Measurements from ENCODE around the gene GSTM1.

DNA sequence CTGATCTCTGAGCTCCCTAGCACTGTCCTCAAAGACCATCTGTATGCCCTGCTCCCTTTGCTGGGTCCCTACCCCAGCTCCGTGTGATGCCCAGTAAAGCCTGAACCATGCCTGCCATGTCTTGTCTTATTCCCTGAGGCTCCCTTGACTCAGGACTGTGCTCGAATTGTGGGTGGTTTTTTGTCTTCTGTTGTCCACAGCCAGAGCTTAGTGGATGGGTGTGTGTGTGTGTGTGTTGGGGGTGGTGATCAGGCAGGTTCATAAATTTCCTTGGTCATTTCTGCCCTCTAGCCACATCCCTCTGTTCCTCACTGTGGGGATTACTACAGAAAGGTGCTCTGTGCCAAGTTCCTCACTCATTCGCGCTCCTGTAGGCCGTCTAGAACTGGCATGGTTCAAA, 30.1 kb downstream of the GSTM1 start:
- TF ChIP-seq, protein P1, sequence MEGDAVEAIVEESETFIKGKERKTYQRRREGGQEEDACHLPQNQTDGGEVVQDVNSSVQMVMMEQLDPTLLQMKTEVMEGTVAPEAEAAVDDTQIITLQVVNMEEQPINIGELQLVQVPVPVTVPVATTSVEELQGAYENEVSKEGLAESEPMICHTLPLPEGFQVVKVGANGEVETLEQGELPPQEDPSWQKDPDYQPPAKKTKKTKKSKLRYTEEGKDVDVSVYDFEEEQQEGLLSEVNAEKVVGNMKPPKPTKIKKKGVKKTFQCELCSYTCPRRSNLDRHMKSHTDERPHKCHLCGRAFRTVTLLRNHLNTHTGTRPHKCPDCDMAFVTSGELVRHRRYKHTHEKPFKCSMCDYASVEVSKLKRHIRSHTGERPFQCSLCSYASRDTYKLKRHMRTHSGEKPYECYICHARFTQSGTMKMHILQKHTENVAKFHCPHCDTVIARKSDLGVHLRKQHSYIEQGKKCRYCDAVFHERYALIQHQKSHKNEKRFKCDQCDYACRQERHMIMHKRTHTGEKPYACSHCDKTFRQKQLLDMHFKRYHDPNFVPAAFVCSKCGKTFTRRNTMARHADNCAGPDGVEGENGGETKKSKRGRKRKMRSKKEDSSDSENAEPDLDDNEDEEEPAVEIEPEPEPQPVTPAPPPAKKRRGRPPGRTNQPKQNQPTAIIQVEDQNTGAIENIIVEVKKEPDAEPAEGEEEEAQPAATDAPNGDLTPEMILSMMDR (IDR thresholded peaks at IDR 0.05; ENCODE audit: control extremely low read depth in 1 of 3, insufficient read depth in 1 of 3, low read depth in 1 of 3, low read length in 3 of 3): no peak
- TF ChIP-seq, protein P2, sequence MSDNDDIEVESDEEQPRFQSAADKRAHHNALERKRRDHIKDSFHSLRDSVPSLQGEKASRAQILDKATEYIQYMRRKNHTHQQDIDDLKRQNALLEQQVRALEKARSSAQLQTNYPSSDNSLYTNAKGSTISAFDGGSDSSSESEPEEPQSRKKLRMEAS (IDR thresholded peaks at IDR 0.05): no peak
- TF ChIP-seq POLR2A (IDR thresholded peaks at IDR 0.05; ENCODE audit: control extremely low read depth in 1 of 2, low read depth in 2 of 2, low read length in 2 of 2) (no peak), EZH2 (IDR thresholded peaks at IDR 0.05; ENCODE audit: low read depth, low read length, severe bottlenecking) (no peak), TCF12 (IDR thresholded peaks at IDR 0.05; ENCODE audit: low read depth, low read length) (no peak), SIRT6 (IDR thresholded peaks at IDR 0.05; ENCODE audit: low read length) (no peak), HDAC2 (IDR thresholded peaks at IDR 0.05; ENCODE audit: borderline replicate concordance in 1 of 2, low read depth in 2 of 2, low read length in 2 of 2) (no peak), BRCA1 (IDR thresholded peaks at IDR 0.05; ENCODE audit: low read depth, low read length) (no peak)
- TF ChIP-seq, protein P3, sequence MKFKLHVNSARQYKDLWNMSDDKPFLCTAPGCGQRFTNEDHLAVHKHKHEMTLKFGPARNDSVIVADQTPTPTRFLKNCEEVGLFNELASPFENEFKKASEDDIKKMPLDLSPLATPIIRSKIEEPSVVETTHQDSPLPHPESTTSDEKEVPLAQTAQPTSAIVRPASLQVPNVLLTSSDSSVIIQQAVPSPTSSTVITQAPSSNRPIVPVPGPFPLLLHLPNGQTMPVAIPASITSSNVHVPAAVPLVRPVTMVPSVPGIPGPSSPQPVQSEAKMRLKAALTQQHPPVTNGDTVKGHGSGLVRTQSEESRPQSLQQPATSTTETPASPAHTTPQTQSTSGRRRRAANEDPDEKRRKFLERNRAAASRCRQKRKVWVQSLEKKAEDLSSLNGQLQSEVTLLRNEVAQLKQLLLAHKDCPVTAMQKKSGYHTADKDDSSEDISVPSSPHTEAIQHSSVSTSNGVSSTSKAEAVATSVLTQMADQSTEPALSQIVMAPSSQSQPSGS (IDR thresholded peaks at IDR 0.05; ENCODE audit: low read length): no peak
